ENCODE data around the gene KLK12.

Gene KLK12

DNA sequence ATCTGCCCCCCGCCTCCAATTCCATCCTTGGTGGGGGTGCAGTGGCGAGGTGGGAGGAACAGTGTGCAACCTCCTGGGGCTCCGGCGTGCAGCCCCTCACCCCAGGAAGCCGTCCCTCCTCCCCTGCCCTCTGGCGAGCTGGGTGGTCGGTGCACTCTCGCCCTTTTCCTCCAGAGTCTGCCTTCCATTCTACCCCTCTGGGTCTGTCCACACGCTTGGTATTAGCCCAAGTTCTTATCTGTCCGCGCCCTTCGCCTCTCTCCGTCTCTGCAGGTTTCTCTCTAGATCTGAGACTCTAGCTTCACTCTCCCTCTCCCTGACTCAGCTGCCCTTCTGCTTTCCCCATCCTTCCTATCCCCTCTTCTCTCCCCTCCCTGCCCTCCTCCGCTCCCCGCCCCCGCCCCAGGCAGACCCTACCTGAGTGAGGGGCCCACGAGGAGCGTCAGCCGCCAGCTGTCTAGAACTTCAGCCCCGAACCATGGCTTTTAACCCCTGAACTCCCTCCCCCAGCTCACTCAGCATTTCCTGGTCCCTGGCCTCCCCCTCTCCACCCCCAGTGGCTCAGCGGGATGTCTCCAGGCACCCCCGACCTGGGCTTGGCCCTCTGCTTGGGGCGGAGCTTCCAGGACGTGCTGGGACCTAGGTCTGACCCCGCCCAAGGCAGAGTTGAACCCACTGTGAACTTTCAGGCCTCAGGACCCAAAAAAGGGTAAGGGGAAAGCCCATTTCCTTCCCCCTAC lies 30.6 kb upstream of the KLK12 start:
- H3K9me3 Mint-ChIP-seq: no peaks in the 10 kb centered on the region
- no peak overlapping the region for H3K4me3 Mint-ChIP-seq
- peaks cover 48% of the 10 kb centered on the region for H3K27me3 Mint-ChIP-seq
- DNase-seq: no peak
- H3K4me1 Mint-ChIP-seq: peaks cover 4% of the 10 kb centered on the region
- no peak overlapping the region for H3K27ac Mint-ChIP-seq
- CTCF ChIA-PET: no interaction called here
- no peaks in the 10 kb centered on the region for H3K36me3 Mint-ChIP-seq

- Mint-ChIP-seq H3K9me3 (no peaks in the 10 kb centered on the region), H3K4me1 (peaks cover 4% of the 10 kb centered on the region), H3K27me3 (peaks cover 54% of the 10 kb centered on the region), H3K36me3 (no peaks in the 10 kb centered on the region), H3K27ac (no peak within 1 kb of the TSS), H3K4me3 (no peak within 1 kb of the TSS)
- DNase-seq: no peak
- CTCF ChIA-PET: no interaction called here
Measured at GRCh38 chr19:51064534-51065220, 29.9 kb upstream of the KLK12 start, which contains the start of gene KLK13. KLK13 (minus strand) TSS chr19:51065092; CDS start chr19:51065067, 25 bp downstream.

DNA sequence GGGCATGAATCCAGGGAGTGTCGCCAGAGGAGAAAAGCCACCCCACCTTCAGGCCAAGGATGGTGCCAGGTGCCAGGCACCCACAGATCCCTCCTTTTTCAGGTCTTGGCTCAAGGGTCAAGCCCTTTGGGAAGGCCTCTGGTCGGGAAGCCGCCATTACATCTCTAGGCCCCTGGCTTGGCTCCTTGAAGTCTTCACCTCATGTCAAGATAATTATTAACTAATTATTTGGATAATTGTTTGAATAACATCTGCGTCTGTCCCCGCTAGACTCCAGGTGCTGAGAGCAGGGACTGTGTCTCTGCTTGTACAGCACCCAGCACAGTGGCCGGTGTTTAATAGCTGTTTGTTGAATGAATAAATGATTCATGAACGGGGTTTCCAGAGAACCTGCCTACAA lies 28.9 kb upstream of the KLK12 start:
- H3K4me3 Mint-ChIP-seq: no peak overlapping the region
- CTCF ChIA-PET: no interaction called here
- DNase-seq: no peak
- peaks cover 4% of the 10 kb centered on the region for H3K4me1 Mint-ChIP-seq
- H3K9me3 Mint-ChIP-seq: no peaks in the 10 kb centered on the region
- H3K27ac Mint-ChIP-seq: no peak overlapping the region
- H3K27me3 Mint-ChIP-seq: peaks cover 57% of the 10 kb centered on the region
- no peaks in the 10 kb centered on the region for H3K36me3 Mint-ChIP-seq

DNA sequence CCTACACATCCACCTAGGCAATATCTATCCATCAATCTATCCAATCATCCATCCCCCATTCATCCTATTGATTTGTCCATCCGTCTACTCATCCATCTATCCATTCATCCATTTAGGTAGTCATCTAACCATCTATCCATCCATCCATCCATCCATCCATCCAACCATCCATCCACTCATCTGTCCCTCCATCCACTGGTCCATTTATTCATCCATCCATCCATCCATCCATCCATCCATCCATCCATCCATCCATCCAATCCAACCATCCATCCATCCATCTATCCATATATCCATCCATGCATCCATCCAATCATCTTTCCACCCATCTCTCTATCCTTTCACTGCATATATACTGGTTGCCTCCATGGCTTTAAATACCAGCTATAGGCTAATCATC lies 26.2 kb upstream of the KLK12 start:
- DNase-seq: no peak
- peaks cover 3% of the 10 kb centered on the region for H3K4me1 Mint-ChIP-seq
- CTCF ChIA-PET: no interaction called here
- H3K27me3 Mint-ChIP-seq: peaks cover 58% of the 10 kb centered on the region
- no peaks in the 10 kb centered on the region for H3K36me3 Mint-ChIP-seq
- H3K4me3 Mint-ChIP-seq: no peak overlapping the region
- no peaks in the 10 kb centered on the region for H3K9me3 Mint-ChIP-seq
- H3K27ac Mint-ChIP-seq: no peak overlapping the region

- Mint-ChIP-seq H3K9me3 (no peaks in the 10 kb centered on the region), H3K4me1 (peaks cover 2% of the 10 kb centered on the region), H3K4me3 (no peak overlapping the region), H3K27me3 (peaks cover 51% of the 10 kb centered on the region), H3K27ac (no peak overlapping the region), H3K36me3 (no peaks in the 10 kb centered on the region)
- CTCF ChIA-PET: no interaction called here
- DNase-seq: no peak
Measured at GRCh38 chr19:51060336-51060735, 25.5 kb upstream of the KLK12 start.

GRCh38 chr19:51059715-51060114 lies 24.9 kb upstream of the KLK12 start:
- Mint-ChIP-seq H3K4me1 (no peaks in the 10 kb centered on the region), H3K4me3 (no peak overlapping the region), H3K9me3 (no peaks in the 10 kb centered on the region), H3K27ac (no peak overlapping the region), H3K36me3 (no peaks in the 10 kb centered on the region), H3K27me3 (peaks cover 48% of the 10 kb centered on the region)
- CTCF ChIA-PET: no interaction called here
- no peak for DNase-seq

DNA sequence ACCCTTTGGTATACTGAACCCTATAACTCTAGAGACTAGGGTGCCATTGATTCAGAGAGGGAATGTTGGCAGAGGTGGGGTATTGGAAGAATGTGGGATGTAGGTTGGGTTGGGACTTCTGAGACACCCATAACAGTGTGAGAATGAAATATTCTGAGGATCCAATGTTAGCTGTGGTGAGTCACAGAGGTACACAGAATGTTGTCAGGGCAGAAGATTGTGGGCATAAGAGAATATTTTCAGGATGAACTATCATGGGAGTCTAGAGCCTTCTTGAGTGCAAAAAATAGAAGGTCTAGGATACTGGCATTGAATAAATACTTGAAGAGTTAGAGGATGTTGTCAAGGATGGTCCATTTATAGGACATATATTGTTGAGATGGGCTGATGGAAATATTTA lies 21.1 kb upstream of the KLK12 start:
- H3K27ac Mint-ChIP-seq: no peak overlapping the region
- H3K4me1 Mint-ChIP-seq: no peaks in the 10 kb centered on the region
- H3K4me3 Mint-ChIP-seq: no peak overlapping the region
- CTCF ChIA-PET: no interaction called here
- H3K27me3 Mint-ChIP-seq: peaks cover 41% of the 10 kb centered on the region
- H3K36me3 Mint-ChIP-seq: no peaks in the 10 kb centered on the region
- H3K9me3 Mint-ChIP-seq: no peaks in the 10 kb centered on the region
- DNase-seq: no peak

DNA sequence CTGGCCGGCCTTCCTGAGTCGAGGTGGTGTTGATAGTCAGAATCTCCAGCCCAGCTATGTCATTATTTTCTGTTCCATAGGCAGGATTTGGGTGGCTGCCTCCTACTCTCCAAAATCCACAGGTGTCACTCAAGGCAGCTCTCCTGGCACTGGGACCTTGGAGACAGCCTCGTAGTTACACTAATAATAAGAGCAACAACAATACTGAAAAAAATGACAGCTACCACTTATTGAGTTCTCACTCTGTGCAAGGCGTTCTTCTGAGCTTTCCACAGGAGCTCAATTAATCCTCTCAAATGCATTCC lies 12.2 kb upstream of the KLK12 start:
- no peak for DNase-seq
- H3K9me3 Mint-ChIP-seq: no peaks in the 10 kb centered on the region
- H3K4me1 Mint-ChIP-seq: no peaks in the 10 kb centered on the region
- H3K27me3 Mint-ChIP-seq: peaks cover 17% of the 10 kb centered on the region
- no peak overlapping the region for H3K27ac Mint-ChIP-seq
- no peak overlapping the region for H3K4me3 Mint-ChIP-seq
- CTCF ChIA-PET: no interaction called here
- H3K36me3 Mint-ChIP-seq: no peaks in the 10 kb centered on the region

DNA sequence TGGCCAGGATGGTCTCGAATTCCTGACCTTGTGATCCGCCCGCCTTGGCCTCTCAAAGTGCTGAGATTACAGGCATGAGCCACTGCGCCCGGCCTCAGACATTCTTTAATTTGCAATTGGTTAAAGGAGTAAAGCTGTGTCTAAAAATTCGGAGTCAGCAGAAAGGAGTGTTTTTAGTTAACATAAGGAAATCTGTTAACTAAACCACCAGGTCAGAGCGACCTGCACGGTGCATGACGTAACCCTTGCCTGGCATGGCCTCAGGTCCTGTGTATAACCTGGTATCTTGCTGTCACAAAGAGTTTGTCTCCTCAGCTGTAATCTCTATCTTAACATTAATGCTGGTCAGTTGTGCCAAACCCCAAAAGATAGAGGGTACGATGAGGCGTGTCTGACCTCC lies 9.5 kb upstream of the KLK12 start:
- no peaks in the 10 kb centered on the region for H3K4me1 Mint-ChIP-seq
- no peaks in the 10 kb centered on the region for H3K36me3 Mint-ChIP-seq
- no peaks in the 10 kb centered on the region for H3K9me3 Mint-ChIP-seq
- H3K27me3 Mint-ChIP-seq: peaks cover 22% of the 10 kb centered on the region
- H3K4me3 Mint-ChIP-seq: no peak overlapping the region
- no peak for DNase-seq
- H3K27ac Mint-ChIP-seq: no peak overlapping the region
- CTCF ChIA-PET: no interaction called here

DNA sequence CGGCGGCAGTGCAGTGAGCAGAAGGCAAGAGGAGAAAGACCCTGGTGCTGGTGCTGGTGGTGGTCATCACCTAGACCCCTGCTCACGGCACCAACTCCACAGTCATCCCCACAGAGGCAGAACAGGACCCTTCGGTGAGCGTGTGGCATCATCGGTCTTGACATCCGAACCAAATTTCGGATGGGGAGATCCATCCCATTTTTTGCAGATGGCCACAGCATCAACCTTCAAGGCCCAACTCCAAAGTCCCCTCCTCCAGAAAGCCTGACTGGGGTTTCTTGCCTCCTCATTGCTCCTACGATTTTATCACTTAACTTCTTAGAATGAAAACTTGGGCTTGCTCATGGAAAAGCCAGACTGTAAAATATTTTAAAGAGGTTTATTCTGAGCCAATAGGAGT lies 8.7 kb upstream of the KLK12 start:
- Mint-ChIP-seq H3K27ac (no peak overlapping the region), H3K9me3 (no peaks in the 10 kb centered on the region), H3K27me3 (peaks cover 22% of the 10 kb centered on the region), H3K4me3 (no peak overlapping the region), H3K36me3 (no peaks in the 10 kb centered on the region), H3K4me1 (no peaks in the 10 kb centered on the region)
- CTCF ChIA-PET: no interaction called here
- DNase-seq: no peak

GRCh38 chr19:51040151-51040550 lies 5.3 kb upstream of the KLK12 start:
- Mint-ChIP-seq H3K27ac (no peak overlapping the region), H3K36me3 (no peaks in the 10 kb centered on the region), H3K4me1 (no peaks in the 10 kb centered on the region), H3K4me3 (no peak overlapping the region), H3K9me3 (no peaks in the 10 kb centered on the region), H3K27me3 (peaks cover 11% of the 10 kb centered on the region)
- CTCF ChIA-PET: no interaction called here
- no peak for DNase-seq

DNA sequence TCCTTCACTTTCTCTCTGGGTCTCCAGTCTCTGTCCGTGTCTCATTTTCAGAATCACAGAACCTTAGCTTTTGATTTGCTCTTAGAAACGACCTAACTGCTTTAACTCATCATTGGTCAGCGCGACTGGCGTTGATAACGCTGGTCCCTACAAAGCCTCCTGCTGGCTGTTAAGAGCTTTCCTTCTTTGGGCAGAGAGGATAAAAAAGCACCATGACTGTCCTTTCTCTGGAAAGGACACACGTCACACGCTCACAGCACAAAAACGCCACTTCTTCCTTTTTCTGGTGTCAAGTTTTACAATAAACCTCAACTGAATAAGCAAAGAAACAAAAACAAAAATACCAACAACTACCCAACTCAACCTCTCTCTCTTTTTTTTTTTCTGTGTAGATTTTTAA lies 1.7 kb upstream of the KLK12 start:
- Mint-ChIP-seq H3K4me1 (no peaks in the 10 kb centered on the region), H3K36me3 (no peaks in the 10 kb centered on the region), H3K27ac (no peak overlapping the region), H3K9me3 (no peaks in the 10 kb centered on the region), H3K4me3 (no peak overlapping the region), H3K27me3 (peaks cover 25% of the 10 kb centered on the region)
- no peak for DNase-seq
- CTCF ChIA-PET: no interaction called here

GRCh38 chr19:51031880-51032225 lies 2.9 kb downstream of the KLK12 start:
- DNase-seq: no peak
- Mint-ChIP-seq H3K27ac (no peak overlapping the region), H3K4me1 (no peaks in the 10 kb centered on the region), H3K4me3 (no peak overlapping the region), H3K27me3 (peaks cover 27% of the 10 kb centered on the region), H3K9me3 (no peaks in the 10 kb centered on the region), H3K36me3 (no peaks in the 10 kb centered on the region)
- CTCF ChIA-PET: no interaction called here

DNA sequence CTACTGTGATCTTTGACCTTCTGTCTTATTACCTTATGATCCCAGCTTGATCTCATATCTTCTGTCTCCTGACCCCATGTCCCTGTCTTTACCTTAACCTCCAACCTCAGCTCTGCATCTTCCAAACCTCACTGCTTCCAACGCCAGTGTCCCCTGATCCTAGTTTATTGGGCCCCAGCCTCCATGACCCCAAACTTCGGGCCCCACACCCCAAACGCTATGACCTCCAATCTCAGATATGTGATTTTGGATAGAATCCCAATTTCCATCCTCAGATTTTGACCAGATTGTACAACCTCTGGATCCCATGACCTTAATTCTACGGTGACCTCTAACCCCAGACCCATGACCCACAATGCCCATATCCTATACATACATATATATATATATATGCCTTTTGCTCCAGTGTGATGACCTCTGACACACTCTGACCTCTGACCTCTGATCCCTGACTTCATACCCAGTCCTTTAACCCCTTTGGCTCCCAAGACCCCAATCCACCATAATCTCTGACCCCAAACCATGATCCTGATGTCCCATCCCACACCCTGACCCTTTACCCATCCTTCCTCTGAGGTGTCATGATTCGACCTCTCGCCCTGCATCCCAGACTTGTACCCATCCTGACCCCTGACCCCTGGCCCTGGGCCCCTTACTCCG lies 3.5 kb downstream of the KLK12 start:
- no peaks in the 10 kb centered on the region for H3K36me3 Mint-ChIP-seq
- no peaks in the 10 kb centered on the region for H3K4me1 Mint-ChIP-seq
- no peak for DNase-seq
- CTCF ChIA-PET: no interaction called here
- H3K4me3 Mint-ChIP-seq: no peak overlapping the region
- no peak overlapping the region for H3K27ac Mint-ChIP-seq
- H3K9me3 Mint-ChIP-seq: no peaks in the 10 kb centered on the region
- H3K27me3 Mint-ChIP-seq: peaks cover 30% of the 10 kb centered on the region

DNA sequence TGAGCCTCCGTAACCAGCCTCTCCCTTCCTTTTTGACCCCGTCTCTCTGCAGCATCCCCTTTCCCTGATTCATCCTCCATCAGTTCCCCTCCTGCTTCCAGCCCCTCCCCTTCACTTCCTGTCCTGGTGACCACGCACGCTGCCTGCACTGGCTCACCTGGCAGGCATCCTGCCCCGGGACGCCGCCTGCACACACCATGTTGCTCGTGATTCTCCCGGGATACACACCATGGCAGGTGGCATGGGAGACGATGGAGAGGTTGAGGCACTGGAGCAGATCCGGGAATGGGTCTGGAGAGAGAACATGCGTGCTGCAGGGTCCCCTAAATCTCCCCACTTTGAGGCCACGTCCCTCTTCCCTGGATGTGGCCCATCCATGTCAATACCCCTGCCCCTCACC lies 4.2 kb downstream of the KLK12 start:
- DNase-seq: no peak
- Mint-ChIP-seq H3K9me3 (no peaks in the 10 kb centered on the region), H3K27ac (no peak overlapping the region), H3K36me3 (no peaks in the 10 kb centered on the region), H3K4me1 (no peaks in the 10 kb centered on the region), H3K27me3 (peaks cover 35% of the 10 kb centered on the region), H3K4me3 (no peak overlapping the region)
- CTCF ChIA-PET: no interaction called here

All from activated naive CD4-positive, alpha-beta T cell treated with anti-CD3 and anti-CD28 coated beads, Interleukin-2, amount 10 ng/mL, durations not matched to agents 7 days and 5 days (primary cell).